ENCODE results near the gene GPR132. TPM values are rescaled to one million over a fixed set of nuclear protein-coding genes. Genes with fewer than 3 reads are reported as not detected.

The GPR132 gene
- total and polyA plus RNA-seq, 2 experiments from 2014 or later = 0.14 TPM; not detected in 1

- TF ChIP-seq ZNF114 (CRISPR knock-in tag; IDR thresholded peaks at IDR 0.05) = no peak
Observed at GRCh38 chr14:105068818-105069217, 3.6 kb upstream of the GPR132 start (continued).

- no peak overlapping the region for H3K27ac ChIP-seq (ENCODE audit: low read depth)
- ATAC-seq = no peak
- TF ChIP-seq ZNF331 (CRISPR knock-in tag; IDR thresholded peaks at IDR 0.05; ENCODE audit: low read depth) (no peak), STAT1 (IDR thresholded peaks at IDR 0.05; ENCODE audit: unreplicated experiment) (no peak), REST (IDR thresholded peaks at IDR 0.05; ENCODE audit: unreplicated experiment) (no peak), ETS1 (IDR thresholded peaks at IDR 0.05) (no peak), NANOG (IDR thresholded peaks at IDR 0.05; ENCODE audit: borderline replicate concordance) (no peak), CREB1 (CRISPR knock-in tag; IDR thresholded peaks at IDR 0.05; ENCODE audit: low read depth) (no peak), ZNF114 (CRISPR knock-in tag; IDR thresholded peaks at IDR 0.05) (no peak), EZH2phosphoT487 (IDR thresholded peaks at IDR 0.05; ENCODE audit: unreplicated experiment) (no peak), CTCF (conservative IDR thresholded peaks at IDR 0.05; ENCODE audit: low read depth in 2 of 2) (no peak), EZH2 (IDR thresholded peaks at IDR 0.05; ENCODE audit: low read depth, unreplicated experiment) (no peak), POLR2AphosphoS5 (IDR thresholded peaks at IDR 0.05; ENCODE audit: low read depth) (no peak), JUNB (IDR thresholded peaks at IDR 0.05; ENCODE audit: unreplicated experiment) (no peak), ZNF462 (CRISPR knock-in tag; IDR thresholded peaks at IDR 0.05) (no peak)
- Mint-ChIP-seq H3K27ac (no peak overlapping the region), H3K27me3 (ENCODE audit: insufficient read depth, low read depth, poor library complexity) (peaks cover 22% of the 10 kb centered on the region), H3K9me3 (no peaks in the 10 kb centered on the region), H3K36me3 (ENCODE audit: low read depth) (no peaks in the 10 kb centered on the region), H3K4me1 (peaks cover 6% of the 10 kb centered on the region; the same call in 1 of the 3 replicates), H3K4me3 (no peak overlapping the region)
- no peak for DNase-seq (ENCODE audit: low spot score)
- H2AFZ ChIP-seq = no peak overlapping the region
- H3K79me2 ChIP-seq (replicated peaks; ENCODE audit: insufficient read depth) = no peaks in the 10 kb centered on the region
- no peaks in the 10 kb centered on the region for H3K36me3 ChIP-seq (ENCODE audit: insufficient read depth)
- no peaks in the 10 kb centered on the region for H3K9me2 ChIP-seq (ENCODE audit: insufficient read depth)
- no peak overlapping the region for H3K4me3 ChIP-seq
- no peaks in the 10 kb centered on the region for H3K27me3 ChIP-seq (ENCODE audit: insufficient read depth)
- no peaks in the 10 kb centered on the region for H4K20me1 ChIP-seq (replicated peaks; ENCODE audit: insufficient read depth)
- H3F3A ChIP-seq (replicated peaks; ENCODE audit: low read depth) = no peaks in the 10 kb centered on the region
- no peaks in the 10 kb centered on the region for H3K4me1 ChIP-seq (ENCODE audit: insufficient read depth)
- H3K4me2 ChIP-seq = no peak overlapping the region
Observed at GRCh38 chr14:105067969-105068301, 2.7 kb upstream of the GPR132 start.
